PFSK-1 (cell line): ENCODE measurements around the gene NRSN2.

Experiments used
- FOXP2 ChIP-seq: optimal IDR thresholded peaks from 2 replicates; pipeline ENCODE3; 2011; ENCODE audit warnings: borderline replicate concordance, control low read depth, inconsistent platforms; ENCODE audit not compliant: insufficient read depth; ENCODE audit errors: extremely low read length, extremely low read depth
- POLR2AphosphoS5 ChIP-seq: IDR thresholded peaks from 2 replicates; pipeline ENCODE4 v1.6.1; 2012; ENCODE audit warnings: low read depth, mild to moderate bottlenecking, control low read depth, low read length, moderate library complexity
- SIN3A ChIP-seq: IDR thresholded peaks from 2 replicates; pipeline ENCODE4 v1.6.1; 2012; ENCODE audit warnings: mild to moderate bottlenecking, low read length, moderate library complexity, borderline replicate concordance; ENCODE audit not compliant: insufficient read depth
- TAF1 ChIP-seq: IDR thresholded peaks from 2 replicates; pipeline ENCODE4 v1.6.1; 2012; ENCODE audit warnings: low read length, control low read depth, borderline replicate concordance; ENCODE audit not compliant: insufficient read depth
- TF ChIP-seq, protein P1 (sequence below), 2 experiments: IDR thresholded peaks; 2 replicates each; pipeline versions ENCODE4 v1.6.1 to v1.8.0; 2011 to 2012; ENCODE audit warnings: low read depth in 2 of 2, low read length in 2 of 2, control low read depth in 1 of 2, inconsistent platforms in 1 of 2, mild to moderate bottlenecking in 1 of 2, moderate library complexity in 1 of 2; ENCODE audit not compliant: insufficient read depth in 1 of 2

DNA sequence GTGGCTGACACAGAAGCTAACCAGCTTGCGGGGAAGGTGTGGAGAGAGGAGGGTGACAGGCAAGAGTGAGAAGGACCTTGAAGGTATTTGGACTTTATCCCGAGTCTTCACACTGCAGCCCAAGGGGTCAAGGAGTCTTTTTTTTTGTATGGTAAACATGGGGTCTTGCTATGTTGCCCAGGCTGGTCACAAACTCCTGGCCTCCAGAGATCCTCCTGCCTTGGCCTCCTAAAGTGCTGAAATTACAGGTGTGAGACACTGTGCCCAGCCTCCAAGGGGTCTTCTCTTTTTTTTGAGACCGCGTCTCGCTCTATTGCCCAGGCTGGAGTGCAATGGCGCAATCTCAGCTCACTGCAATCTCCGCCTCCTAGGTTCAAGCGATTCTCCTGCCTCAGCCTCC lies 12.3 kb upstream of the NRSN2 start:
- no peak for TF ChIP-seq POLR2AphosphoS5
- no peak for TF ChIP-seq TAF1
- TF ChIP-seq, protein P1, sequence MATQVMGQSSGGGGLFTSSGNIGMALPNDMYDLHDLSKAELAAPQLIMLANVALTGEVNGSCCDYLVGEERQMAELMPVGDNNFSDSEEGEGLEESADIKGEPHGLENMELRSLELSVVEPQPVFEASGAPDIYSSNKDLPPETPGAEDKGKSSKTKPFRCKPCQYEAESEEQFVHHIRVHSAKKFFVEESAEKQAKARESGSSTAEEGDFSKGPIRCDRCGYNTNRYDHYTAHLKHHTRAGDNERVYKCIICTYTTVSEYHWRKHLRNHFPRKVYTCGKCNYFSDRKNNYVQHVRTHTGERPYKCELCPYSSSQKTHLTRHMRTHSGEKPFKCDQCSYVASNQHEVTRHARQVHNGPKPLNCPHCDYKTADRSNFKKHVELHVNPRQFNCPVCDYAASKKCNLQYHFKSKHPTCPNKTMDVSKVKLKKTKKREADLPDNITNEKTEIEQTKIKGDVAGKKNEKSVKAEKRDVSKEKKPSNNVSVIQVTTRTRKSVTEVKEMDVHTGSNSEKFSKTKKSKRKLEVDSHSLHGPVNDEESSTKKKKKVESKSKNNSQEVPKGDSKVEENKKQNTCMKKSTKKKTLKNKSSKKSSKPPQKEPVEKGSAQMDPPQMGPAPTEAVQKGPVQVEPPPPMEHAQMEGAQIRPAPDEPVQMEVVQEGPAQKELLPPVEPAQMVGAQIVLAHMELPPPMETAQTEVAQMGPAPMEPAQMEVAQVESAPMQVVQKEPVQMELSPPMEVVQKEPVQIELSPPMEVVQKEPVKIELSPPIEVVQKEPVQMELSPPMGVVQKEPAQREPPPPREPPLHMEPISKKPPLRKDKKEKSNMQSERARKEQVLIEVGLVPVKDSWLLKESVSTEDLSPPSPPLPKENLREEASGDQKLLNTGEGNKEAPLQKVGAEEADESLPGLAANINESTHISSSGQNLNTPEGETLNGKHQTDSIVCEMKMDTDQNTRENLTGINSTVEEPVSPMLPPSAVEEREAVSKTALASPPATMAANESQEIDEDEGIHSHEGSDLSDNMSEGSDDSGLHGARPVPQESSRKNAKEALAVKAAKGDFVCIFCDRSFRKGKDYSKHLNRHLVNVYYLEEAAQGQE (IDR thresholded peaks at IDR 0.05; ENCODE audit: insufficient read depth in 1 of 2, low read depth in 2 of 2, low read length in 2 of 2) = no peak
- no peak for TF ChIP-seq SIN3A
- no peak for TF ChIP-seq FOXP2
